Activated T-cell treated with anti-CD3 and anti-CD28 coated beads for 1 hour (primary cell): ENCODE data around the gene KASH5.
"Not testable (repeated sequence)": the region's sequence is repeated elsewhere in the genome, so short reads cannot be mapped to it uniquely, and the experiment has no call there.

Experiments
- DNase-seq: peaks from one replicate; pipeline ENCODE4 v3.0.0-alpha.2; 2020; ENCODE audit warnings: low read depth

KASH5 gene

GRCh38 chr19:49436381-49437017 lies 48.5 kb downstream of the KASH5 start:
- no peak for DNase-seq

- no peak for DNase-seq
These were observed 49.2 kb downstream of the KASH5 start for GRCh38 chr19:49437231-49437630.

GRCh38 chr19:49438261-49438660 lies 50.2 kb downstream of the KASH5 start:
- DNase-seq: no peak

GRCh38 chr19:49439836-49440235 lies 51.8 kb downstream of the KASH5 start:
- no peak for DNase-seq

- no peak for DNase-seq
These were observed 52.6 kb downstream of the KASH5 start for GRCh38 chr19:49440439-49441209.

- DNase-seq: no peak
These were observed 53.3 kb downstream of the KASH5 start, which contains the start of gene SLC17A7 for GRCh38 chr19:49441210-49441959. Gene SLC17A7 (minus strand): TSS chr19:49441527. CDS start chr19:49441379, 148 bp downstream.

- no peak for DNase-seq
These were observed 53.9 kb downstream of the KASH5 start for GRCh38 chr19:49441960-49442350.

- DNase-seq: no peak
These were observed 54.3 kb downstream of the KASH5 start for GRCh38 chr19:49442354-49442753.

- no peak for DNase-seq
These were observed 54.8 kb downstream of the KASH5 start for GRCh38 chr19:49442771-49443365.

- DNase-seq: peak; percentile 91
These were observed 55.5 kb downstream of the KASH5 start for GRCh38 chr19:49443366-49444099.

- DNase-seq: not testable (repeated sequence)
These were observed 56.2 kb downstream of the KASH5 start for GRCh38 chr19:49444100-49444700.

- no peak for DNase-seq
These were observed 57.9 kb downstream of the KASH5 start for GRCh38 chr19:49445997-49446396.

- DNase-seq: no peak
These were observed 59.7 kb downstream of the KASH5 start for GRCh38 chr19:49447485-49448431.

- no peak for DNase-seq
These were observed 60.4 kb downstream of the KASH5 start for GRCh38 chr19:49448432-49448786.

GRCh38 chr19:49450405-49450804 lies 62.4 kb downstream of the KASH5 start:
- no peak for DNase-seq

GRCh38 chr19:49451430-49452181 lies 63.6 kb downstream of the KASH5 start, which contains the start of gene PIH1D1:
Gene PIH1D1 (minus strand): TSS chr19:49451814. CDS start chr19:49451574, 240 bp downstream.
- DNase-seq: peak; percentile 90

- DNase-seq: peak; percentile 96
These were observed 65.1 kb downstream of the KASH5 start, which contains the start of gene ALDH16A1 for GRCh38 chr19:49453013-49453756. Gene ALDH16A1 (plus strand): TSS chr19:49453225. CDS start chr19:49453332, 107 bp downstream.

- no peak for DNase-seq
These were observed 65.8 kb downstream of the KASH5 start for GRCh38 chr19:49453757-49454240.
